COLO829 (cell line): Measurements from ENCODE around the gene KNOP1.
"Not testable (repeated sequence)": the region's sequence is repeated elsewhere in the genome, so short reads cannot be mapped to it uniquely, and the experiment has no call there.

ENCODE experiments used
- DNase-seq: peaks from one replicate; pipeline ENCODE4 v3.0.0; 2012; ENCODE audit warnings: low spot score

The KNOP1 gene

GRCh38 chr16:19743816-19744159 is 25.8 kb upstream of the KNOP1 start:
- no peak for DNase-seq

GRCh38 chr16:19741354-19741753 is 23.3 kb upstream of the KNOP1 start:
- DNase-seq = no peak

- no peak for DNase-seq
Observed at GRCh38 chr16:19737306-19738038, 19.4 kb upstream of the KNOP1 start.

- no peak for DNase-seq
Observed at GRCh38 chr16:19735074-19735867, 17.2 kb upstream of the KNOP1 start.

- DNase-seq = no peak
Observed at GRCh38 chr16:19733551-19733950, 15.5 kb upstream of the KNOP1 start.

- no peak for DNase-seq
Observed at GRCh38 chr16:19728636-19728965, 10.6 kb upstream of the KNOP1 start.

- no peak for DNase-seq
Observed at GRCh38 chr16:19722981-19723380, 5.0 kb upstream of the KNOP1 start.

GRCh38 chr16:19722269-19722952 is 4.4 kb upstream of the KNOP1 start:
- no peak for DNase-seq

- peak; percentile 32 for DNase-seq
Observed at GRCh38 chr16:19718624-19718965, 568 bp upstream of the KNOP1 start.

GRCh38 chr16:19717314-19717713 is 713 bp downstream of the KNOP1 start:
- DNase-seq = peak; percentile 28

GRCh38 chr16:19716728-19717127 is 1.3 kb downstream of the KNOP1 start:
- not testable (repeated sequence) for DNase-seq

- no peak for DNase-seq
Observed at GRCh38 chr16:19716183-19716582, 1.8 kb downstream of the KNOP1 start.

- no peak for DNase-seq
Observed at GRCh38 chr16:19715566-19715965, 2.5 kb downstream of the KNOP1 start.

- DNase-seq = no peak
Observed at GRCh38 chr16:19713697-19714096, 4.3 kb downstream of the KNOP1 start.

GRCh38 chr16:19712418-19713058 is 5.5 kb downstream of the KNOP1 start:
- DNase-seq = no peak

- no peak for DNase-seq
Observed at GRCh38 chr16:19711643-19712042, 6.4 kb downstream of the KNOP1 start.

GRCh38 chr16:19710991-19711545 is 7.0 kb downstream of the KNOP1 start:
- DNase-seq = no peak

- no peak for DNase-seq
Observed at GRCh38 chr16:19710191-19710908, 7.7 kb downstream of the KNOP1 start.

- DNase-seq = no peak
Observed at GRCh38 chr16:19709381-19710136, 8.5 kb downstream of the KNOP1 start.

- DNase-seq = no peak
Observed at GRCh38 chr16:19708296-19709205, 9.5 kb downstream of the KNOP1 start.
